Stimulated activated naive CD4-positive, alpha-beta T cell treated with Interleukin-2 at 50 U/mL for 16 hours (primary cell): Measurements from ENCODE around the gene IMPDH1.

Source experiments
- DNase-seq: peaks from one replicate; lab custom pipeline; 2025; lab: John Stamatoyannopoulos, UW

The IMPDH1 gene

DNA sequence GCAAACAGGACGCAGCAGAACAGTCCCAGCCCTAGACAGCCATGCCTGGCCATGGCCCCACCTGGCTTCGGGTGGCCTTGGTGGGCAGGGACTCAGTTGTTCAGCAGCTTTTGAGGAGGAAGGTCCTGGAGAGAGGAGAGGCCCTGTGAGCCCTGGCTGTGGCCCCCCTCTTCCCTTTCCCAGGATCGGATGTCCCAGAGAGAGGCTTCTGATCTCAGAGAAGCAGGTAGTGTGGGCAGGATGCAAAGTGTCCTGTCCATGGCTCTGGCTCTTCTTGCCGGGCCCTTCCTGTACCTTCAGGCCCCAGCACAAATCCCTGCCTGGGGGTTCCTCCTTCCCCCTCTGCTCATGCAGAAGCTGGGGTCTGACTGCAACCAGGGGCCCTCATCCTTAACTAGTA is 49.8 kb downstream of the IMPDH1 start:
- DNase-seq, result no peak

DNA sequence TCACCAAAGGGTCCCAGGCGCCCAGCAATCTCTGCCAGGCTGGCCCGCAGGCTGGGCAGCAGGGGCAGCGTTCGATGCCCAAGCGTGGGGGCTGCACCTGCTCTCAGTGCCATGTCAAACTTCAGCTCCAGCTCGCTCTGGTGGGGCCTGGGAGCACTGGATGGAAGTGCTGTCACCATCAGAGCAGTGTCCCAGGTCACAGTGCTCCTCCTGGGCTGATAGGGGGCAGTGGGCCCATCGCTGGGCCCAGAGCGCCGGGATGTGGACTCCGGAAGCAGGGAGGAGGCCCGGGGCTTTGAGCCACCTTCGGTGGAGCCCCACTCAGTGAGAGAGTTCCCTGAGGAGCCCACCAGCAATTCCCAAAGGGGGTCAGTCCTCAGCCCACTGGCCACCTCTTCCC is 50.4 kb downstream of the IMPDH1 start:
- no peak for DNase-seq

DNA sequence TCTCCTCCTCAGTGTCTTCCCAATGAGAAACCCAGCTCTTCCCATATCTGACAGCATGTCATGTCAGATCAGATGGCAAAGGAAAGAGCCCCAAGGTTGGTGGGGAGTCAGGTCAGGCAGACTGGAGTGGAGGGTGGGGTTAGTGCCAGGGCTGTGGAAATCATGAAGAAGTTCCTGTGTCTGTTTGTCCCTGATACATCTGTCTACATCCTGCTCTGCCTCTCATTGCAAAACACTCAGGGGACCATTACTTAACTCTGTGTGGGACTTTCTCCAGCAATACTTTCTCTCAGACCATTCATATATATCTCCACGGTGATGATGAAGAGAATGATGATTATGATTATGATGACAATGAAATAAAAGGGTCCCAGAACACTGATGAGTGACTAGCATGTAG is 51.5 kb downstream of the IMPDH1 start:
- no peak for DNase-seq

DNA sequence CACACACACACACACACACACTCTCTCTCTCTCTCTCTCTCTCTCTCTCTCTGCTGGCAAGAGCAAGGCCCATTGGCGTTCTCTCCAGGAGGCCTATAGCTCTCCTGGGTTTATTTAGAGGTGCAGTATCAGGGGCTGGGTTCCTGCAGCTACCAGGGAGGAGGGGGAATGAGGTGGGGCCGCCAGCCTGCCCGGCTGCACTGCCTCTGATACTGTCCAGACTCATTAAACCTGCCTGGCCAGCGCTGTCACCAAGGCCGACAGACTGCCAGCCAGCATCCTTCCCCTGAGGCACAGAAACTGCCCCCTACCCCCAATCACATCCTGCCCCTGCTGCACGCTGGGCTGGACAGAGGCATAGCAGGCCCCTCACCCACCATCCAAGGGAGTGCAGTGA is 52.6 kb downstream of the IMPDH1 start:
- no peak for DNase-seq

DNA sequence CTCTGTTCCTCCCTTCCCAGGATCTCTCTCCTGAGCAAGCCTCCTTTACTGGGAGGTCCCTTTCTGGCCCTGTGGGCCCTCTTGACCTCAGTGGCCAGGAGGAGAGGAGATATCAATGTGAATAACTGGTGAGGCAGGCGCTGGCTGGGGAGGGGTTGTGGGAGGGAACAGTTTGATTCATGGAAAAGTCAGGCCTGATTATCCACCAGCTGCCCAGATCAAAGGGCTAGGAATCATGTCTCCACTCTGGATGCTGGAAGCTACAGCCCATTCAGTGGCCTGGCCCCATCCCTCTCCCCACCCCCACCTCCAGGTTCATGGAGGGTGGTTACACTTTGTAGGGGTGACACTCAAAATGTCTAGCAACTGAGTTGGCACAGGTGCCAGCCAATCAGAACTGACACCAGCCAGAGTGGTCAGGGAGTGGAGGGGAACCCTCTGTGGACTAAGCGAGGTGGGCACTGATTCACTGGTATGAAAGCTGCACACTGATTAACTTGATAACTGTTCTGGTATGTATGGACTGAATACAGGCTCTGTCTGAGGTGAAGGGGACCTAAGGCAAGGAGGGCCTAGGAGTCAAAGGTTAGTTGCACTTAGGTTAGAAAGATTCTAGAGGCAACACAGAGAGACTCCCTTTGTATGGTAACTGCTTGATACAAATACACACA is 53.1 kb downstream of the IMPDH1 start:
- no peak for DNase-seq

DNA sequence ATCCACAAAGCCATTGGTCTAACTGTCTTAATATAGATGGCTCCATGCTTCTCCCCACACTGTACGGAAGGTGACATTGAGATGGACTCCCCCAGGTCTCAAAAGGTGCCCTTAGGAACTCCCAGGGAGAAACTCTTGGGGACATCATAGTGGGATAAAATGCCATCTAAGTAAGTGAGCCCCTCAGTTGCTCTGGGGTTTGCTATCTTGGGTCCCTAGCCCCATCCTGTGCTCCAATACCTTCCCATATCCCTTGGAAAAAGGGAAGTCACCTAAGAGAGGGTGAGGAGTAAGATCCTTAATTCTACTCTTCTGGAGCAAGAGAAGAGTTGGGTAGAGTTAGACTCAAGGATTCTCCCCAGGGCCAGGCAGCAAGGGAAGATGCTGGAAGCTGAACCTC is 56.2 kb downstream of the IMPDH1 start:
- no peak for DNase-seq

DNA sequence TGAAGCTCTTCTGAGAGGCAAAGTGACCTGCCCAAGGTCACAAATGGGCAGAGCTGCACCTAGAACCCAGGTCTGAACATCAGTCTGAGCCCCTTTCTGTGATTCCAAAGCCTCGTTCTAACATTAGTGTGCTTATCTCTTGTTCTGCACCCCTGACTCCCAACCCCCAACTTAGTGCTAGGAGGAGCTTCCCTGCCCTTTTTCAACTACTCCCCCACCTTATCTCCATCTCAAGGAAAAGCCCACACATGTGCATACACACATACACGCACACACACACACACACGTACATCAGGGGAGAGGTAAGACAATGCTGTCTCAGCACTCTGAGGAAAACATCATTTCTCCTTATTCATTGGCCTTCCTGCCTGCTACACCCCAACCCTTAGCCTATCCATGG is 56.6 kb downstream of the IMPDH1 start:
- no peak for DNase-seq

DNA sequence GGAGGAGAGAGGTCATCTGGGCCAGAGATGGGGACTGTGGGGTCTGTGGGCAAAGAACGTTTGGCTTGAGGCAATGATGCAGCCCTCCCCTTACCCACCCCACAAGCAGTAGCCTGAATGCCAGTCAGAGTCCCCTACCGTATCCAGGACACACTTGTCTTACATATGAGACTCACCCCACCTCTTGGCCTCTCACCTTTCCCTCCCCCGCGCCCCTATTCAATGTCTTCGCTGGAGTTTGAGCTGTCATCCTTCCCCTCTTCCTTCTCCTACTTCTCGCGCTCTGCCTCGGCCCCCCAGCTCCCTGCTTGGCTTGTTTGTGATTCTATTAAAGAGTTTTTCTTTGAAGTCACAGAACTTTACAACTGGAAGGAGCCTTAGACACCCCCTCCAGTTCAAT is 57.1 kb downstream of the IMPDH1 start:
- no peak for DNase-seq

DNA sequence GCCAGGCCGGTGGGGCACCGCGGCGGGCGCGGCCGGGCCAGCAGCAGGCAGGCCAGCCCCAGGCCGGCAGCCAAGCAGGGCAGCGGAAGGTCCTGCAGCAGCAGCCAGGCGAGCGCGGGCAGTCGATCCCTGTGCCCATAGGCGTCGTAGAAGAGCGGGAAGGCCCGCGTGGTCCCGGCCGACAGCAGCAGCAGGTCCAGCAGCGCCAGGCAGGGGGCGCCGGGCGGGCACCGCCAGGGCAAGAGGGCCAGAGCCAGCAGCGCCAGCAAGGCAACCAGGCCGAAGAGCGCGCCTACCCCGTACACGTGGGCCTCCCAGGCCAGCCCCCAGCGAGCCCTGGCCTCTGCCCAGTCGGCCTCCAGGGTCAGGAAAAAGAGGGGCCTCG is 57.6 kb downstream of the IMPDH1 start:
- DNase-seq, result no peak

DNA sequence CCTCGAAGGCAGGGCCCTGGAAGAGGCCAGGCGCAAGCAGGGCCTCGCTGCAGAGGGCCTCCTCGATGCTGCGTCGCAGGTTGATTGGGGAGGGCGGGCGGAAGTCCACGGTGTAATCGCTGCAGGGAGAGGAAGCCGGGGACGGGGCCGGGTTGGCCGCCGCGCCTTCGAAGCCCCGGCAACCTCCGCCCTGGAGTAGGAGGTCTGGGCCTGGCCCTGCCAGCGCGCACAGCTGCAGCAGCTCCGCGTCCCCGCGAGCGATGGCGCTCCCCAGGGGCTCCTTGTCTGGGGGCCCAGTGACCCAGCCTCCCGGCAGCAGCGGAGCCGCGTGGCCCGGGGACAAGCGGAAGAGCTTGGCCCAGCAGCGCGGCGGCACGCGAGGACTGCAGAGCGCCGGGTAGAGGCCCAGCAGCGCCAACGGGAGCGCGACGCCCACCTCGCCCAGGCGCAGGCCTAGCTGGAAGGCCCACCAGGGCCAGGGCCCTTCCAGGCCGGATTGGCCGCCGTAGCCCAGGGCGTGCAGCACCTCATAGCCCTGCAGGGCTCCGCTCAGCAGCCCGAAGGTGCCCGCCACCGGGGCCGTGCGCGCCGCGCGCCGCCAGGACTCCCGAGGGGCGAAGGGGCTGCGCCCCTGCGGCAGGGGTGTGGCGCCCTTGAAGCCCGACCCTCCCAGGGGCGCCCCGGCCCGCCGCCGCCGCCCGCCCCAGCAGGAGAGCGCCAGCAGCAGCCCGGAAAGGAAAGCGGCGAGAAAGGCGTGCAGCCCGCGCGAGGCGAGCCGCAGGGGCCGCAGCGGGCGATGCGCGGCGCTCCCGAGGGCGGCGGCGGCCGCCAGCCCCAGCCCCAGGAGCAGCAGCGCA is 58.3 kb downstream of the IMPDH1 start:
- DNase-seq, result no peak

DNA sequence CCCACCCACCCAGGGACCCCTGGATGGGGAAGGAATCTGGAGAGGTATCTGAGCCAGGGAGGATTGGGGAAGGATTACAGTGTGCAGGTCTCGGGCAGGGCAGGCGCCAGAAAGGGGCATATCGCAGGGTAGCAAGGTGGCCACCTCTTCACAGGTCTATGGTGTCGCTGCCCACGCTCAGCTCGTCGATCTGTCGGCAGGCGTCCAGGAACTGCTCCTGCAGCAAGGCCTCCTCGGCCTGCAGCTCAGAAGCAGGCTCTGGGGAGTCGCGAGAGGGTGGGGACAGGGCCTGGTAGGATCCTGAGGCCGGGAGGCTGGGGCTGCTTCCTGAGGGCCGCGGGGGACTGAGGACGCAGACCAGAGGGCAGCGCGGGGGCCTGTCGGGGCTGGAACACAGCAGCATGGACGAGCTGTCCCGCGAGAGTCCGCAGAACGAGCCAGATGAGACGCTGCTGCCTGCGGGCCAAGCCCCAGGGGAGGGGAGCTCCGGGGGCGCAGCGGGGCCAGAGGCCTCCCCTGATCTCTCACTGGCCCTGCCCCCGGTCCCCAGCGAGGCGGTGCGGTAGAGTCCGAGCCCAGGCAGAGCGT is 59.0 kb downstream of the IMPDH1 start:
- DNase-seq, result no peak

DNA sequence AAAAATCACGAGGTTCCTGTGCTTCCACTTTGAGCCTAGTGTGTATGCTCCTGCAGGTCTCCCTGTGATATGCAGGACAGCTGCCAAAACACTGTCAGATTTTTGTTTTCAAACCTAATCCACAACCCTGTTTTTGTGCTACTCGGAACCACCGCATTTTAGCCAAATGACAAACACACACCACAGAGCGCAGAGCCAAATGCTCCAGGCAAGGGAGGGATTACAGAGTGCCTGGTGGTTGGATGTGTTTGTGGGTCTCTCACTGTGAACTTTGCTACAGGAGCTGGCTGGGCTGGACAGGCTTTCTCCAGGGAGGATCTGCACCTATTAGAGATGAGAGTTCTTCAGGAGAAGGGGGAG is 60.3 kb downstream of the IMPDH1 start:
- DNase-seq, result no peak

DNA sequence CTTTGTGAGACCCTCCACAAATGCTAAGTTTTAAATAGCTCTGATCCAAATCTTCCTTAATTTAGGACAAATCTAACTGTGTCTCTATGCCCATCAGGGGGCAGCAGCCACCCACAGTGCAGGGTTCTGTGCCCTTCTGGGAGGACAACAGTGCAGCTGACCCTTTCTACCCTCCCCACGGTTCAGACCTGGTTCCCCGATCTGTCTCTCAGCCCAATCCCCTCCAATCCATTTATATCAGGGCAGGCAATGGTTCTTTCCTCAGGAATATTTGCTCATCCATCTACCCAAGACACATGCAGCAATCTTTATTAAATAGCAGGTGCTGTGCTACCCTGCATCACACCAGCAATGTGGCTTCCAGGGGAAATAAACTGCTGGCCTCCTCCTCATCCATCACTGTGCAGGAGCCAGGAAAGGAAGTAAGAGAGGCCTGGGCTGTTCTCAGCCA is 62.1 kb downstream of the IMPDH1 start:
- peak; percentile 24 for DNase-seq

DNA sequence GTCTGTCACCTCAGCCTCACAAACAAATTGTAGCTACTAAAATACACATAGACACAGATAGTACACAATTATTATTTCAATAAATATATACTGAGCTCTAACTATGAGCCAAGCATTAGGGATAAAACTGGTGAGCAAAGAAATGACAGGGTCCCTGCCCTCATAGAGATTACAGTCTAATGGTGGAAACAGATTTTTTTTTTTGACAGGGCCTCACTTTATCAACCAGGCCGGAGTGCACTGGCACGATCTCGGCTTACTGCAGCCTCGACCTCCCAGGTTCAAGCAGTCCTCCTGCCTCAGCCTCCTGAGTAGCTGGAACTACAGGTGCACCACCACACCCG is 65.4 kb downstream of the IMPDH1 start:
- DNase-seq, result no peak

DNA sequence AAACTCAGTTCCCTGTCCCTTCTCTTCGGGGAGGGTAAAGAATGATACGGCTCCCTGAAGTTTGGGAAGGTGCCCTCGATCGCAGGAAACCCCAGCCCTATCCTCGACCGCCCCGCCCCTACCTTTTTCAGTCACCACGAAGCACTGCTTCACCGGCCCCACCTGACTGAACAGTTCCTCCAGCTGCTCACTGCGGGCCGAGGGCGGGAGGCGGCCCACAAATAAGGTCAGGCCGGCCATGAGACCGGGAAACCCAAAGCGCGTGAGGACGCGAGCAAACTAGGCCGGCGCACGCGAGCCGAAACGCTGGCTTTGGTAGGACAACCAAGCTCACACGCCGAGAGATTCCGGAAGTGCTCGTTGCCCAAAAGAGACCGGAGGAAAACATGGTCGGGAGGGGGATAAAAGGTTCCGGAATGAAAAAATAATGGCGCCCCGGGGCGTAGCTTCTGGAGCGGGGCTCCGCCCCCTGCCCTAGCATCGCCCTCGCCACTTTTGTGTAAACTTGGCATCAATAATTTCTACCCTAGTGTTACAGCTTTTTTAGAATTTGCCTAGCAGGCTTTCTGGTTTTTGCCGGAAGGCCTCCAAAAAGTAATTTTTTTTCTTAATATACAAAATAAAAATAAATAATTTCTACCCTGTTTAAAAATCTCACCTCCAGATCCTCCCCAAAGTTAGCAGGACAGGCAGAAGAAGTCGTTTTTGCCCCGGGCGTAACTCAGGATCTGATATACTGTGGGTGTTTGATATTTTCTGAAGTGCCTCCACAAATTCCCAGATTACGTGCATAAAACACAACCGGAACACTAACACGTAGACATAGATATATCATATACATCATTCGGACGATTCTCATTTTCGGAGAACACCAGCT is 66.0 kb downstream of the IMPDH1 start, which contains the start of gene RBM28:
RBM28 (minus strand) TSS at position 355 of the 877 bp plus-strand sequence; CDS start at position 240, 115 bp downstream.
- DNase-seq, result peak; percentile 79
